ENCODE data around the gene MAP3K13. TPM values are rescaled to one million over a fixed set of nuclear protein-coding genes. Genes with fewer than 3 reads are reported as not detected.

The MAP3K13 gene
- total RNA-seq, 4 donors from 2014 or later: 8.8 to 47.8 (median 17.2) TPM

DNA sequence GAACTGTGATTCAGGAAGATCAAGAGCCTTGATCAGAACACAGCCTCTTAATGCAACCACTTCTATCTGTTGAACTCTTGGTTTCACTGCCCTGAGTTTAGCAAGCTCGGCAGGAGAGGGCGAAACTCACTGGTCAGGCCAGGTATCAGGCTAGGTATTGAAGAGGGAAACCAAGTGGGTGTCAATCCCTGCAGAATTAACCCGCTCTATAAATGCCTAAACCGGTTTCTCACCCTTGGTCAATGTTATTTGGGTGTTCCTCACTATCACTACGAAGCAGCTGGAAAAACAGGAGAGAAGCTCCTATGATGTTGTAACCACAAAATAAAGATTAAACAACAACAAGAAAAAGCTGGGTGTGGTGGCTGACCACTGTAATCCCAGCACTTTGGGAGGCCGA is 165.6 kb downstream of the MAP3K13 start:
- TF ChIP-seq, protein P1, sequence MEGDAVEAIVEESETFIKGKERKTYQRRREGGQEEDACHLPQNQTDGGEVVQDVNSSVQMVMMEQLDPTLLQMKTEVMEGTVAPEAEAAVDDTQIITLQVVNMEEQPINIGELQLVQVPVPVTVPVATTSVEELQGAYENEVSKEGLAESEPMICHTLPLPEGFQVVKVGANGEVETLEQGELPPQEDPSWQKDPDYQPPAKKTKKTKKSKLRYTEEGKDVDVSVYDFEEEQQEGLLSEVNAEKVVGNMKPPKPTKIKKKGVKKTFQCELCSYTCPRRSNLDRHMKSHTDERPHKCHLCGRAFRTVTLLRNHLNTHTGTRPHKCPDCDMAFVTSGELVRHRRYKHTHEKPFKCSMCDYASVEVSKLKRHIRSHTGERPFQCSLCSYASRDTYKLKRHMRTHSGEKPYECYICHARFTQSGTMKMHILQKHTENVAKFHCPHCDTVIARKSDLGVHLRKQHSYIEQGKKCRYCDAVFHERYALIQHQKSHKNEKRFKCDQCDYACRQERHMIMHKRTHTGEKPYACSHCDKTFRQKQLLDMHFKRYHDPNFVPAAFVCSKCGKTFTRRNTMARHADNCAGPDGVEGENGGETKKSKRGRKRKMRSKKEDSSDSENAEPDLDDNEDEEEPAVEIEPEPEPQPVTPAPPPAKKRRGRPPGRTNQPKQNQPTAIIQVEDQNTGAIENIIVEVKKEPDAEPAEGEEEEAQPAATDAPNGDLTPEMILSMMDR (IDR thresholded peaks at IDR 0.05): no peak
- no peak for TF ChIP-seq POLR2A (IDR thresholded peaks at IDR 0.05)
- H3K4me1 ChIP-seq: no peaks in the 10 kb centered on the region
- H3K27me3 ChIP-seq: no peaks in the 10 kb centered on the region
- H3K36me3 ChIP-seq: no peaks in the 10 kb centered on the region
- no peak for DNase-seq
- intact Hi-C loops (cut with DNase I; ENCODE audit: low total_unique reads): no loop called here
- H3K4me3 ChIP-seq: no peak overlapping the region
- H3K9me3 ChIP-seq: no peaks in the 10 kb centered on the region
- no peak overlapping the region for H3K27ac ChIP-seq

DNA sequence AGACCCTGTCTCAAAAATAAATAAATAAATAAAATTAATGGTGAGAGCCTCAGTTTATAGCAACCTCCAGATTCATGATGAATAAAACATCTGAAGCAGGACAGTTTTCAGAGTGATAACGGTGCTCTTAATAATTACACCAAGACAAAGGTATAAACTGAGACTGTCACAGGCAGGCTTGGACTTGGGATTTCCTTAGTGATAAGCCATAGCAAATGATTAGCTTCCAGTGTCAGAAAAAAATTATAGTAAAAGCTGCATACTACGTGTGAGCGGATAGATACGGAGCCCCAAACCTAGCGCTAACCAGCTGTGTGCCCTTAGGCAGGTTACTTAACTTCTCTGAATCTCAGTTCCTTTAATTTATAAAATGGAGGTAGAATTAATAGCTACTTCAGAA is 167.9 kb downstream of the MAP3K13 start:
- no peak for TF ChIP-seq POLR2A (IDR thresholded peaks at IDR 0.05)
- TF ChIP-seq, protein P1 (IDR thresholded peaks at IDR 0.05): no peak
- intact Hi-C loops (cut with DNase I; ENCODE audit: low total_unique reads): no loop called here
- Histone ChIP-seq H3K9me3 (no peaks in the 10 kb centered on the region), H3K4me3 (no peak overlapping the region), H3K27ac (no peak overlapping the region), H3K36me3 (no peaks in the 10 kb centered on the region), H3K27me3 (no peaks in the 10 kb centered on the region), H3K4me1 (no peaks in the 10 kb centered on the region)
- DNase-seq: no peak

DNA sequence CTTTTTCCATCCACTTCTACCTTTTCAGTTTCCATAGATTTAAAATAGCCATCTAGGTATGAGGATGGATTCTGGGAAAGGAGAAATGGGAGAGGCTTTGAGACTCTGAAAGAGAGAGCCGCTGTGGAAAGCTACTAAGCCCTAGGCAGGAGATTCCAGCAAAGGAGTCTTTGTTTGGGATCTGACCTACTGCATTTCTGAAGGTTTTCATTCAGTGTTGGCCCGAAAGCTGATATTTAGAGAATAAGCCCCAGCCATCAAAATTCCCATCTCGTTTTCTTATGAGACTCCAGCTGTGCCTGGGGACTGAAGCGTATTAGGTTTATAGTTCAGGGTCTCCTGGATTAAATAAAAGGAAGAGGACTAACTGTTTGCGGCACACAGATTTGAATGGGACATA is 170.0 kb downstream of the MAP3K13 start:
- no peak overlapping the region for H3K27ac ChIP-seq
- no peaks in the 10 kb centered on the region for H3K27me3 ChIP-seq
- intact Hi-C loops (cut with DNase I; ENCODE audit: low total_unique reads): no loop called here
- H3K36me3 ChIP-seq: no peaks in the 10 kb centered on the region
- no peaks in the 10 kb centered on the region for H3K9me3 ChIP-seq
- H3K4me1 ChIP-seq: no peaks in the 10 kb centered on the region
- TF ChIP-seq, protein P1 (IDR thresholded peaks at IDR 0.05): no peak
- no peak for TF ChIP-seq POLR2A (IDR thresholded peaks at IDR 0.05)
- DNase-seq: no peak
- no peak overlapping the region for H3K4me3 ChIP-seq

DNA sequence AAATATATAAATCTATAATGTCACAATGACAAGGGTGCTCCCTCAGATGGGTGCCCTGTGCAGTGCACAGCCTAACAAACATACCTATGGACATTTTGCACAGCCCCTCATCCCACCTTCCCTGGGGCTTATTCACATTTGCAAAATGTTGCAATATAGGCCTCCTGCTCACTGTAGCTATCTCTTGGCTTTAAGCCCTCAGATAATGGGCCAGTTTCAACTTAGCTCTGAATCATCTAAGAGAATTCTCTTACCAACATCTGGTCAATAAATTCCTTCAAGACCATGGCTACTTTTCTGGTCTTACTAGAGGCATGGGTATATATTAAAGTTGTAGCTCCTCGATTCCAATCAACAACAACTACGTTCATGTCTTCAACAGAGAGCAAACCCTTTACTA is 171.6 kb downstream of the MAP3K13 start:
- no peak for TF ChIP-seq POLR2A (IDR thresholded peaks at IDR 0.05)
- TF ChIP-seq, protein P1 (IDR thresholded peaks at IDR 0.05): no peak
- no peaks in the 10 kb centered on the region for H3K27me3 ChIP-seq
- no peaks in the 10 kb centered on the region for H3K9me3 ChIP-seq
- intact Hi-C loops (cut with DNase I; ENCODE audit: low total_unique reads): no loop called here
- no peak overlapping the region for H3K27ac ChIP-seq
- H3K36me3 ChIP-seq: no peaks in the 10 kb centered on the region
- DNase-seq: no peak
- no peak overlapping the region for H3K4me3 ChIP-seq
- H3K4me1 ChIP-seq: no peaks in the 10 kb centered on the region

DNA sequence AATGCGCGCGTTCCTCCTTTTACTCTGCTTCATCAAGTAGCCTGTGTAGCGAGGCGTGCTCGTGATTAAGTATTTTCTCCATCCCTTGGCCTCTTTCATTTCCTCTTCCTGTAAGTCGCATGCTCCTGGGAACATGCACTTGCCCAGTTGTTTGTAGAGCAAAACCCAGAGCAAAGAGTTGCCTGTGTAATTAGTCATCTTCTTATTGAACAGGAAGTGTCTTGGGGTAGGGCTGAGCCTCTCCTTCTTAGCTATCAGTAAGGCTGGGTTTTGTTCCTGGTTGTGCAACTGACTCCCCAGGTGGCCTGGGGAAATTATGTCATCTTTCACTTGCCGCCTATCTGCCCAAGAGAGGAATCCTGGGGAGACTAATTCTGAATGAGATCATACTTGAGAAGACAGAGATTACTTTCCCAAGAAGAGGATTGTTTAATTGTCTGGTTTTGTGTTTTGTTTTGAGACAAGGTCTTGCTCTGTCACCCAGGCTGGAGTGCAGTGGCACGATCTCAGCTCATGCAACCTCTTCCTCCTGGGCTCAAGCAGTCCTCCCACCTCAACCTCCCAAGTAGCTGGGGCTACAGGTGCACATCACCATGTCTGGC is 174.5 kb downstream of the MAP3K13 start:
- TF ChIP-seq POLR2A (IDR thresholded peaks at IDR 0.05): no peak
- TF ChIP-seq, protein P1 (IDR thresholded peaks at IDR 0.05): no peak
- H3K4me1 ChIP-seq: no peaks in the 10 kb centered on the region
- no peak overlapping the region for H3K27ac ChIP-seq
- no peak for DNase-seq
- no peaks in the 10 kb centered on the region for H3K36me3 ChIP-seq
- intact Hi-C loops (cut with DNase I; ENCODE audit: low total_unique reads): no loop called here
- no peak overlapping the region for H3K4me3 ChIP-seq
- no peaks in the 10 kb centered on the region for H3K27me3 ChIP-seq
- no peaks in the 10 kb centered on the region for H3K9me3 ChIP-seq

Other genes with a start within 250 kb of the MAP3K13 start
- gene C3orf70, start 210.1 kb upstream of the MAP3K13 start, total RNA-seq: 10 to 100 TPM in 3 of 4 donors, 1 to 10 TPM in 1; 4.4 to 24.4 (median 16.9) TPM
- gene EHHADH, start 109.1 kb upstream of the MAP3K13 start, total RNA-seq: 1 to 10 TPM; 2.6 to 7.2 (median 3.3) TPM
- 10 to 100 TPM in 3 of 4 donors, 1 to 10 TPM in 1; 3.6 to 31.5 (median 17.8) TPM for gene TMEM41A, start 135.9 kb downstream of the MAP3K13 start, total RNA-seq
- under 1 TPM in 1 of 4 donors, not detected in 3; 0.07 TPM for gene LIPH, start 189.5 kb downstream of the MAP3K13 start, total RNA-seq
- gene SENP2, start 223.2 kb downstream of the MAP3K13 start, total RNA-seq: 10 to 100 TPM in 3 of 4 donors, 1 to 10 TPM in 1; 8.5 to 54.4 (median 49.8) TPM

Data from uterus (tissue), 4 donors.